GM18909 (cell line): ENCODE results near the gene GPR65.
A peak's percentile ranks its signal among the peaks of the same experiment; 100 is the strongest.

ENCODE experiments used
- ATAC-seq: cut with Tn5 transposase; IDR thresholded peaks from one replicate; pipeline ENCODE4 v1.9.1; 2021; ENCODE audit warnings: mild to moderate bottlenecking; ENCODE audit not compliant: unreplicated experiment, poor library complexity

The GPR65 gene

DNA sequence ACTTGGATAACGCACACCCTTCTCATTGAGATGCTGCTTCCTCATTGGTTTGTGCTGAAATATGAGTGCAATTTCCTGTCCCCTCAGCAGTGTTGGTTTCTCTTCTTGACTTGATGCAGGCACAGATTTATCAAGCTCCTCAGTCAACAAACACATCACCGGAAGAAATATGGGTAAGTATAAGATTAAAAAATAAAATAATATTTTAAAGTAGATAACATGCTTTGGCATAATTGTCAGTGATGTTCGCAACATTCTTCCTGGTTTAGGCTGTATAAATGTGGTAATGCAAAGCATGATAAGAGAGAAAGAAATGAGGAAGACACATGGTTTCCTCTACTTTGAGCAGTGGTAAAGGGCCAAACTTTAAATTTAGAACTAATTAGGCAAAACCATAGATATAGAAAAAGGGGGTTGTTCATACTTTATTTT is at the start of gene GPR65:
TSS of gene GPR65 (plus strand) at position 86 of the 432 bp plus-strand sequence. CDS start 5,713 bp downstream, outside the sequence.
- peak; percentile 75 for ATAC-seq

DNA sequence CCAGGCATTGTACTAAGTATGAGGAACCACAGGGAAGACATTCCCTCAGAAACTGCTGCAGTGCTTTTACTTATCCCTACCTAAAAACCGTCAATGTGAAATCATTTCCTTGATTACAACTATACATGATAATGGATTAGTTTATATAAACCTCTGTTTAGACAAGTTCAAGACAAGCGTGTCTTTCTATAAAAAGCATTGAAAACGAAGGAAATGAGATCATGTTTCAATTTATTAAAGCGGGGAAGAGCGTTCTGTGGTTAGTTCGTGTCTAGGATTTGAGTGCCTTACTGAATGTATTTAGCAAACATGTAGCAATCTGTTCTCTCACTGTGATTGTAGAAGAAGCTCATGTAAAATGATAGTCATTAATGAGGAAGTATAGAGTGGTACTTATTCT is 49.4 kb upstream of the GPR65 start:
- no peak for ATAC-seq

- ATAC-seq: no peak
These were observed 44.7 kb upstream of the GPR65 start for GRCh38 chr14:87960013-87960787.

- no peak for ATAC-seq
These were observed 43.7 kb upstream of the GPR65 start for GRCh38 chr14:87961246-87961645.

- no peak for ATAC-seq
These were observed 38.1 kb upstream of the GPR65 start for GRCh38 chr14:87966816-87967215.

GRCh38 chr14:87967496-87967895 is 37.4 kb upstream of the GPR65 start:
- no peak for ATAC-seq

GRCh38 chr14:87971010-87971409 is 33.9 kb upstream of the GPR65 start:
- ATAC-seq: peak; percentile 91

- ATAC-seq: no peak
These were observed 29.3 kb upstream of the GPR65 start for GRCh38 chr14:87975636-87976035.

GRCh38 chr14:87979689-87980088 is 25.2 kb upstream of the GPR65 start:
- ATAC-seq: no peak

DNA sequence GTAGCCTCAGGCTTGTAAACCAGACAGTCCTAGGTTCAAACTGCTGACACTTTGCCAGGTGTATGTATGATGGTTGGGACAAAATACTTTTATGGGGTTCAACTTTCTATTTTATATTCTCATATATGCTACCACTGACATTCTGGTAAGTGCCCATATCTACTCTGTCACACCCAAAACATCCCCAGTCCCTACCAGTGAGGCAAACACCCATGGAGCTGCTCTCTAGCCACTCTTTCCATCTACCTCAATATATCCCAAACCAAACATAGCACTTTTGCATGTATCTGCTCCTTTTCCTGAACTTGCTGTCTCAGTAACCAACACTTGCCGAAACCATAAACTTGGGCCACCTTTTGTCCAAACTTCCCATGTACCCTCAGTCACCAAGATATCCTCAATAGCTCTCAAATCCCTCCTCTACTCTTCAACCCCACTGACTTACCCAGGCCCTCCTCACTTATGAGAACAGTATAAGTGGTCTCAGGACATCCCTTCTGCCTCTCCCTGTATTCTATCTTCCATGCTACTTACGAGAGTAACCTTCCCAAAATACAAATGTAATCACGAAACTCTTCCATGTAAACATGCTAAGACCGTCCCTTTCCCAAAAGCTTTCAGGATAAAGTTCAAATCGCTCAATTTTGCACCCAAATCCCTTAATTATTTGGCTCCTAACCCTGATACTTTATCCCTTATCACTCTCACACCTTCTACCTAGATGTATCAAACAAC is 15.5 kb upstream of the GPR65 start:
- ATAC-seq: no peak

DNA sequence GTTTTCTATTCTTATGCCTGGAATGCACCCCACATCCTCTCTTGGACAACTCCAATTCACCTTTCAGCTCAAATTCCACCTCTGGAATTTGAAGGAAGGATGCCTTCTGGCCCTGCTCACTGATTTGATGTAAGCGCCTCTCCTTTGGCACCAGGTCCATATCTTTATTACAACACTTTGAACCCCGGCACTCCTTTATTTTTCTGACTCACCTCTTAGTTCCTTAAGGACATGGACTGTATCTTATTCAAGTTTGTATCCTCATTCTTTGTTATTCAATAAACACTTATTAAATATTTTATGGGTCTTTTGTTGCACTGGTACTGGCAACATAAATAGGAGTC is 15.0 kb upstream of the GPR65 start:
- ATAC-seq: no peak

- ATAC-seq: no peak
These were observed 14.3 kb upstream of the GPR65 start for GRCh38 chr14:87990682-87991081.

- peak; percentile 2 for ATAC-seq
These were observed 12.6 kb upstream of the GPR65 start for GRCh38 chr14:87992346-87992717.

GRCh38 chr14:87992718-87993628 is 12.0 kb upstream of the GPR65 start, which contains the start of gene GALC:
Gene GALC (minus strand): TSS chr14:87993182. CDS start chr14:87993164, 18 bp downstream.
- peak; percentile 91 for ATAC-seq

DNA sequence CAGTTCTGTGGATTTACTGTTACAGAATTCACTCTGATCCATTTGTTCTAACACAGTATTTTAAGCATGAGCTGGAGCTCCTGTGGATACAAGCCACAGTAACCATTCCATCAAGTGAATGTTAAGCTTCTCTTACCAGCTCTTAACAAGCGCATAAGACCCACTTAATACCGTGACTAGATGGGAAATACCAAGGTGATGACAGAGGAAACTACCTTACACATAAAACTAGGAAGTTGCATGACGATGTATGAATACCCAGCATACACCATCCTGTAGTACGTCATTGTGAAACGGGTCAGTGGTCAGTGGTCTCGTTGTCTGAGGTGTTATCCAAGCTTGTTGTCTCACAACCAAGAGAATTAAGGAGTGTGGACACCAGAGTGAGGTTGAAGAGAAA is 10.0 kb upstream of the GPR65 start:
- peak; percentile 43 for ATAC-seq

GRCh38 chr14:87995500-87996290 is 9.2 kb upstream of the GPR65 start:
- ATAC-seq: no peak

GRCh38 chr14:87996291-87996592 is 8.7 kb upstream of the GPR65 start:
- ATAC-seq: no peak

GRCh38 chr14:87998482-87998881 is 6.5 kb upstream of the GPR65 start:
- no peak for ATAC-seq

DNA sequence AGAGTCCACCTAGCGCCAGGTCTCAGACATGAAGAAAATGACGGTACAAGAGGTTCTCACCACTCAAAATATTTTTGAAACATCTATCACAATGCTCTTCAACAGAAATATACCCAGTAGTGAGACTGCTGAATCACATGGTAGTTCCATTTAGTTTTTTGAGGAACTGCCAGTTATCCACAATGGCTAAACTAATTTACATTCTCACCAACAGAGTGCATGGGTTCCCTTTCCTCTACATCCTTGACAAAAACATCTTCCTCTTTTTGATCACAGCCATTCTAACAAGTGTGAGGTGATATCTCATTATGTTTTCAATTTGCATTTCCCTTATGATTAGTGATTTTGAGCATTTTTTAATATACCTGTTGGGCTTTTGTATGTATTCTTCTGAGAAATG is 5.7 kb upstream of the GPR65 start:
- no peak for ATAC-seq

DNA sequence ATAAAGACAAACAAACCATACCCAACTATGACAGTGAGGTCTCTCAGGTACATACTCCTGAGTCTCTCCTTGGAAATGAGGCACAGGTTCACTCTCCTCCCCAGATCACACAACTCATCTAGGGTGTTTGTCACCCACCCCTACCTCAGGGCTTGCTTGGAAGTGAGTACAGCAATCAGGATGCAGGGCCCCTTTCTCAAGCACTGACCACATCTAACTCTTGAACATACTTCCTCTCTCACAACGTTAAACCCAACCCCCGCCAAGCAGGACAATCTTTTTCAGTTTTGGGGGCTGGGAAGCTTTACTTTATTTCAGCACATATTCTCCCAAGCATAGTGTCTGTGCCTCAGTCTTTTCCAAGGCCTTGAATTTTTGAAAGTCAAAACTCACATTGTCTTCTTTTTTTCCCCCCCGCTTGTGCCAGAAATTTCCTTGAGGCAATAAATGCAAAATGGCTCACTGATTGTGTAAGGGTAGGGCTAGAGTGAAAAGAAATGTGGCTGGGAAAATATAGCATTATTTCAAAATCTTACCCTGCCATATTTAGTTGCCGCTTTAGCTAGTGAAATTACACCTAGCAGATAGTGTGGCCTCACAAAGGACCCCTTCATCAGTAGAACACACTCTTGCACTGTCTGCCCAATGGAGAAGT is 2.4 kb upstream of the GPR65 start:
- no peak for ATAC-seq
